H1 (cell line): Measurements from ENCODE around the gene KRTAP9-2.
"Not testable (repeated sequence)": the region's sequence is repeated elsewhere in the genome, so short reads cannot be mapped to it uniquely, and the experiment has no call there.

Source experiments
- CEBPB ChIP-seq: IDR thresholded peaks from 2 replicates; pipeline ENCODE4 v1.6.1; 2012; ENCODE audit warnings: low read depth, low read length
- CTCF ChIP-seq, 3 experiments: IDR thresholded peaks; 1 replicate in 2 of 3; 2 replicates in 1 of 3; pipeline versions ENCODE4 v1.5.1 to v1.6.1; 2011; ENCODE audit warnings: low read length in 3 of 3, mild to moderate bottlenecking in 3 of 3, inconsistent platforms in 2 of 3, low read depth in 1 of 3, moderate library complexity in 1 of 3; ENCODE audit not compliant: insufficient read depth in 1 of 3; ENCODE audit errors: control extremely low read depth in 1 of 3
- EP300 ChIP-seq, 2 experiments: IDR thresholded peaks; 1 replicate in 1 of 2; 2 replicates in 1 of 2; pipeline ENCODE4 v1.6.1; 2011 to 2012; ENCODE audit warnings: low read depth in 2 of 2, low read length in 2 of 2, mild to moderate bottlenecking in 2 of 2, borderline replicate concordance in 1 of 2, inconsistent platforms in 1 of 2, moderate library complexity in 1 of 2
- PHF8 ChIP-seq: fragments of 200-600 bp; sonication (generic); conservative IDR thresholded peaks from 2 replicates; pipeline ENCODE4 v1.7.1; 2012; ENCODE audit warnings: low read depth, mild to moderate bottlenecking, inconsistent platforms, low read length, moderate library complexity
- POLR2A ChIP-seq, 2 experiments: IDR thresholded peaks; 1 replicate in 1 of 2; 2 replicates in 1 of 2; pipeline ENCODE4 v1.6.1; 2011; ENCODE audit warnings: low read depth in 2 of 2, low read length in 2 of 2, mild to moderate bottlenecking in 2 of 2; ENCODE audit errors: control extremely low read depth in 1 of 2
- TBP ChIP-seq: IDR thresholded peaks from 2 replicates; pipeline ENCODE4 v1.6.1; 2011; ENCODE audit warnings: low read depth, low read length, improper control_type of control experiment

- not testable (repeated sequence) for TF ChIP-seq TBP; EP300 (IDR thresholded peaks at IDR 0.05; ENCODE audit: borderline replicate concordance in 1 of 2, low read depth in 2 of 2, low read length in 2 of 2); CEBPB; POLR2A (IDR thresholded peaks at IDR 0.05; ENCODE audit: control extremely low read depth in 1 of 2, low read depth in 2 of 2, low read length in 2 of 2); CTCF (IDR thresholded peaks at IDR 0.05; ENCODE audit: control extremely low read depth in 1 of 3, insufficient read depth in 1 of 3, low read depth in 1 of 3, low read length in 3 of 3); PHF8
Observed at GRCh38 chr17:41249637-41250240, 23.3 kb downstream of the KRTAP9-2 start, which contains the start of gene KRTAP9-4.
